HUES64 (cell line): Measurements from ENCODE around the gene CD9.

Experiments
- H3K27ac ChIP-seq: 2 replicates; pipeline ENCODE4 v1.7.0; 2013; ENCODE audit warnings: low read depth, low read length, inconsistent platforms
- H3K27me3 ChIP-seq: 2 replicates; pipeline ENCODE4 v1.6.1; 2013; ENCODE audit warnings: mild to moderate bottlenecking, low read length; ENCODE audit not compliant: insufficient read depth
- H3K36me3 ChIP-seq: 2 replicates; pipeline ENCODE4 v1.6.1; 2013; ENCODE audit warnings: mild to moderate bottlenecking, low read length; ENCODE audit not compliant: insufficient read depth
- H3K4me1 ChIP-seq: 2 replicates; pipeline ENCODE4 v1.6.1; 2013; ENCODE audit warnings: mild to moderate bottlenecking, low read length, moderate library complexity; ENCODE audit not compliant: insufficient read depth
- H3K4me3 ChIP-seq: 2 replicates; pipeline ENCODE4 v1.5.1; 2013; ENCODE audit warnings: mild to moderate bottlenecking, low read length, moderate library complexity
- H3K9ac ChIP-seq: 2 replicates; pipeline ENCODE4 v1.6.1; 2013; ENCODE audit warnings: mild to moderate bottlenecking, low read depth, low read length
- H3K9me3 ChIP-seq: 2 replicates; pipeline ENCODE4 v1.6.1; 2013; ENCODE audit warnings: low read depth, low read length; ENCODE audit not compliant: insufficient read depth
- WGBS: fragments of 150-250, 120-280 bp; methylation state at CpG from one replicate; pipeline ENCODE4 v1.1.7; 2013; ENCODE audit warnings: missing lambda C conversion rate; 5-methylcytosine and 5-hydroxymethylcytosine counted together

The CD9 gene

GRCh38 chr12:6214633-6215032, 14.4 kb downstream of the CD9 start:
- no peak overlapping the region; the same call in 1 of the 2 replicates for H3K4me3 ChIP-seq
- H3K9me3 ChIP-seq, result no peaks in the 10 kb centered on the region
- peak overlapping the region; percentile 88 for H3K27ac ChIP-seq
- peaks cover 7% of the 10 kb centered on the region; the same call in 1 of the 2 replicates for H3K36me3 ChIP-seq
- peak overlapping the region; percentile 65 for H3K9ac ChIP-seq
- no peaks in the 10 kb centered on the region for H3K27me3 ChIP-seq
- H3K4me1 ChIP-seq, result peaks cover 59% of the 10 kb centered on the region
- WGBS, result 33% methylated on average over 7 of the region's 7 CpGs

- peak overlapping the region; percentile 88 for H3K27ac ChIP-seq
- peak overlapping the region; percentile 65 for H3K9ac ChIP-seq
- WGBS, result 25% methylated on average over 10 of the region's 10 CpGs
- H3K4me3 ChIP-seq, result peak overlapping the region; percentile 5; the same call in 1 of the 2 replicates
- H3K4me1 ChIP-seq, result peaks cover 61% of the 10 kb centered on the region
- no peaks in the 10 kb centered on the region for H3K27me3 ChIP-seq
- H3K36me3 ChIP-seq, result peaks cover 7% of the 10 kb centered on the region; the same call in 1 of the 2 replicates
- no peaks in the 10 kb centered on the region for H3K9me3 ChIP-seq
Observed at GRCh38 chr12:6215120-6215807, 15.1 kb downstream of the CD9 start.

- WGBS, result 70% methylated on average over 5 of the region's 5 CpGs
- peak overlapping the region; percentile 88 for H3K27ac ChIP-seq
- no peaks in the 10 kb centered on the region for H3K9me3 ChIP-seq
- H3K27me3 ChIP-seq, result no peaks in the 10 kb centered on the region
- peak overlapping the region; percentile 56 for H3K9ac ChIP-seq
- peaks cover 61% of the 10 kb centered on the region for H3K4me1 ChIP-seq
- H3K36me3 ChIP-seq, result peaks cover 7% of the 10 kb centered on the region; the same call in 1 of the 2 replicates
- no peak overlapping the region for H3K4me3 ChIP-seq
Observed at GRCh38 chr12:6215932-6216494, 15.8 kb downstream of the CD9 start.

GRCh38 chr12:6216581-6216980, 16.4 kb downstream of the CD9 start:
- Histone ChIP-seq H3K4me3 (no peak overlapping the region), H3K4me1 (peaks cover 59% of the 10 kb centered on the region), H3K27me3 (no peaks in the 10 kb centered on the region), H3K27ac (peak overlapping the region; percentile 88), H3K9ac (no peak overlapping the region), H3K9me3 (no peaks in the 10 kb centered on the region), H3K36me3 (peaks cover 7% of the 10 kb centered on the region; the same call in 1 of the 2 replicates)
- 92% methylated on average over 7 of the region's 7 CpGs for WGBS

GRCh38 chr12:6218347-6218925, 18.2 kb downstream of the CD9 start:
- no peaks in the 10 kb centered on the region for H3K27me3 ChIP-seq
- H3K4me1 ChIP-seq, result peaks cover 51% of the 10 kb centered on the region
- H3K4me3 ChIP-seq, result no peak overlapping the region
- no peak overlapping the region for H3K27ac ChIP-seq
- peaks cover under 1% of the 10 kb centered on the region; the same call in 1 of the 2 replicates for H3K36me3 ChIP-seq
- 86% methylated on average over 6 of the region's 6 CpGs for WGBS
- H3K9ac ChIP-seq, result no peak overlapping the region
- H3K9me3 ChIP-seq, result no peaks in the 10 kb centered on the region

GRCh38 chr12:6219980-6220379, 19.8 kb downstream of the CD9 start:
- H3K4me1 ChIP-seq, result peaks cover 35% of the 10 kb centered on the region
- H3K36me3 ChIP-seq, result peaks cover 9% of the 10 kb centered on the region; the same call in 1 of the 2 replicates
- no peak overlapping the region for H3K4me3 ChIP-seq
- H3K9ac ChIP-seq, result no peak overlapping the region
- no peaks in the 10 kb centered on the region for H3K27me3 ChIP-seq
- WGBS, result 65% methylated on average over 6 of the region's 6 CpGs
- no peak overlapping the region for H3K27ac ChIP-seq
- no peaks in the 10 kb centered on the region for H3K9me3 ChIP-seq

GRCh38 chr12:6221146-6221545, 20.9 kb downstream of the CD9 start:
- peaks cover 21% of the 10 kb centered on the region for H3K36me3 ChIP-seq
- H3K27me3 ChIP-seq, result no peaks in the 10 kb centered on the region
- H3K4me3 ChIP-seq, result no peak overlapping the region
- H3K27ac ChIP-seq, result no peak overlapping the region
- no peaks in the 10 kb centered on the region for H3K9me3 ChIP-seq
- WGBS, result 97% methylated on average over 9 of the region's 9 CpGs
- H3K9ac ChIP-seq, result no peak overlapping the region
- H3K4me1 ChIP-seq, result peaks cover 26% of the 10 kb centered on the region

GRCh38 chr12:6222078-6222654, 22.0 kb downstream of the CD9 start:
- no peak overlapping the region for H3K27ac ChIP-seq
- H3K4me1 ChIP-seq, result peaks cover 16% of the 10 kb centered on the region
- no peak overlapping the region for H3K9ac ChIP-seq
- peaks cover 29% of the 10 kb centered on the region for H3K36me3 ChIP-seq
- WGBS, result 92% methylated on average over 12 of the region's 12 CpGs
- no peaks in the 10 kb centered on the region for H3K27me3 ChIP-seq
- H3K9me3 ChIP-seq, result no peaks in the 10 kb centered on the region
- H3K4me3 ChIP-seq, result no peak overlapping the region

GRCh38 chr12:6223545-6223944, 23.3 kb downstream of the CD9 start:
- WGBS, result 88% methylated on average over 10 of the region's 10 CpGs
- Histone ChIP-seq H3K4me1 (peaks cover 12% of the 10 kb centered on the region; the same call in 1 of the 2 replicates), H3K9ac (no peak overlapping the region)

GRCh38 chr12:6224550-6224949, 24.4 kb downstream of the CD9 start:
- Histone ChIP-seq H3K27ac (no peak overlapping the region), H3K27me3 (no peaks in the 10 kb centered on the region), H3K4me1 (peaks cover 15% of the 10 kb centered on the region; the same call in 1 of the 2 replicates), H3K9ac (no peak overlapping the region), H3K36me3 (peaks cover 42% of the 10 kb centered on the region), H3K9me3 (no peaks in the 10 kb centered on the region), H3K4me3 (no peak overlapping the region)
- WGBS, result 92% methylated on average over 10 of the region's 10 CpGs

More at GRCh38 chr12:6223545-6223944, 23.3 kb downstream of the CD9 start:
- Histone ChIP-seq H3K27me3 (no peaks in the 10 kb centered on the region), H3K9me3 (no peaks in the 10 kb centered on the region), H3K4me3 (no peak overlapping the region), H3K36me3 (peaks cover 38% of the 10 kb centered on the region), H3K27ac (no peak overlapping the region)

GRCh38 chr12:6225630-6226001, 25.4 kb downstream of the CD9 start:
- 94% methylated on average over 5 of the region's 5 CpGs for WGBS
- Histone ChIP-seq H3K9ac (no peak overlapping the region), H3K27me3 (no peaks in the 10 kb centered on the region), H3K4me3 (no peak overlapping the region), H3K36me3 (peaks cover 42% of the 10 kb centered on the region), H3K9me3 (no peaks in the 10 kb centered on the region), H3K27ac (no peak overlapping the region), H3K4me1 (peaks cover 22% of the 10 kb centered on the region; the same call in 1 of the 2 replicates)
